ENCODE measurements around the gene SYPL1.

GRCh38 chr7:106120500-106120899 is 8.4 kb upstream of the SYPL1 start:
- TF ChIP-seq CTCF (IDR thresholded peaks at IDR 0.05) (no peak), REST (IDR thresholded peaks at IDR 0.05; ENCODE audit: insufficient read depth in 1 of 2, low read depth in 2 of 2, low read length in 1 of 2) (no peak), POLR2AphosphoS5 (IDR thresholded peaks at IDR 0.05; ENCODE audit: low read depth, low read length) (no peak)

Measured in Panc1 (cell line).